Measurements from ENCODE around the gene SLC33A1. TPM values are rescaled to one million over a fixed set of nuclear protein-coding genes. Genes with fewer than 3 reads are reported as not detected.
"Not testable (repeated sequence)": the region's sequence is repeated elsewhere in the genome, so short reads cannot be mapped to it uniquely, and the experiment has no call there.

Gene SLC33A1
- polyA plus RNA-seq, 1 donor from 2014 or later, result 16.1 TPM

DNA sequence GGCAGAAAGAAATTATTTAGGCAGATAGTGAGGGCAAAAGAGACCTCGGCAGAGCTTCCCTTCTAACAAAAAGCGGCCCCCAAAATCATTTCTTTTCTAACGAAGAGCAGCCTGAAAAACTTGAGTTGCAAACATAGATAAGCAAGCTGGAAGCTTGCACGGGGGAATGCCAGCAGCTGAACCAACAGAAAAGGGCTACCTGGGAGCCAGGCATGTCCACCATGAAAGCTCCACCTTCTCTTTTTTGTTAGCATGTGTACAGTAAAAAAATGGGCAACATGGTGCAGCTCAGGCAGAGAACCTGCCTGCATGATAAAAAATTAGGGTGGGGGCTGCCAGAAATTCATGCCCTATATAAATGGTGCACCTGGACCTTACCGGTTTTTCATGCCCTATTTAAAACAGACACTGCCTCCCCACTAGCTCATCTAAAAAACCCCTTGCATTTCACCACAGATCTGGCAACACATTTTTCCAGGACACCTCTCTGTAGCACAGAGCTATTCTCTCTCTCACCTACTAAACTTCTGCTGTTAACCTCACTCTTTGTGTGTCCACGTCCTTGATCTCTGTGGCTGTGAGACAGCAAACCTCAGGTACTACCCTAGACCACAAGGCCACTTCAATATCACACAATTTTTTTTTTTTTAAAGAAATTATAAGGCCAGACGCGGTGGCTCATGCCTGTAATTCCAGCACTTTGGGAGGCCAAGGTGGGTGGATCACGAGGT is 18.7 kb downstream of the SLC33A1 start (continued):
- TF ChIP-seq EP300 (conservative IDR thresholded peaks at IDR 0.05; ENCODE audit: poor library complexity, severe bottlenecking) (no peak), TAF1 (IDR thresholded peaks at IDR 0.05; ENCODE audit: low read depth) (no peak), EZH2 (IDR thresholded peaks at IDR 0.05; ENCODE audit: borderline replicate concordance, insufficient read depth, low read length, poor library complexity, severe bottlenecking) (no peak), RAD21 (conservative IDR thresholded peaks at IDR 0.05) (no peak)

DNA sequence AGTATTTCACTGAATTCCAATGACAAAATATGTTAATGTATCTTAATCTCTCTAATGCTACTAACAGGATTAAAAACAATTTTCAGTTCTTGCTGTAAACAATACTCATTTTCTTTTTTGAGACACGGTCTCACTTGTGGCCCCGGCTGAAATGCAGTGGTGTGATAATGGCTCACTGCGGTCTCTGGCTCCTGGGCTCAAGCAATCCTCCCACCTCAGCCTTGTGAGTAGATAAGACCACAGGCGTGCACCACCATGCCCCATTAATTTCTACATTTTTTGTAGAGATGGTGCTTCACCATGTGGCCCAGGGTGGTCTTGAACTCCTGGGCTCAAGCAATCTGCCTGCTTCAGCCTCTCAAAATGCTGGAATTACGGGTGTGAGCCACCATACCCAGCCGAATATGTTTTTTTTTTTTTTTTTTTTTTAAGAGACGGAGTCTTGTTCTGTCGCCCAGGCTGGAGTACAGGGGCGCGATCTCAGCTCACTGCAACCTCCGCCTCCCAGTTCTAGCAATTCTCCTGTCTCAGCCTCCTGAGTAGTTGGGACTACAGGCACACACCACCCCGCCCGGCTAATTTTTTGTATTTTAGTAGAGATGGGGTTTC is 25.6 kb downstream of the SLC33A1 start:
- not testable (repeated sequence) for H3K9me2 ChIP-seq (ENCODE audit: insufficient read depth, low read length); H3K79me2 ChIP-seq (replicated peaks; ENCODE audit: insufficient read depth, low read length); H3K9ac ChIP-seq (ENCODE audit: low read length); H3K27me3 ChIP-seq (ENCODE audit: insufficient read depth, low read depth, low read length); H4K20me1 ChIP-seq (ENCODE audit: insufficient read depth); H3K4me3 ChIP-seq (ENCODE audit: low read length); H3K27ac ChIP-seq (ENCODE audit: low read length); H2AFZ ChIP-seq (ENCODE audit: low read depth, low read length); H3K9me3 ChIP-seq (ENCODE audit: low read length); H3K36me3 ChIP-seq (ENCODE audit: insufficient read depth, low read length); H3F3A ChIP-seq (ENCODE audit: insufficient read depth, low read length, poor library complexity, severe bottlenecking); H3K4me2 ChIP-seq (ENCODE audit: low read length)

DNA sequence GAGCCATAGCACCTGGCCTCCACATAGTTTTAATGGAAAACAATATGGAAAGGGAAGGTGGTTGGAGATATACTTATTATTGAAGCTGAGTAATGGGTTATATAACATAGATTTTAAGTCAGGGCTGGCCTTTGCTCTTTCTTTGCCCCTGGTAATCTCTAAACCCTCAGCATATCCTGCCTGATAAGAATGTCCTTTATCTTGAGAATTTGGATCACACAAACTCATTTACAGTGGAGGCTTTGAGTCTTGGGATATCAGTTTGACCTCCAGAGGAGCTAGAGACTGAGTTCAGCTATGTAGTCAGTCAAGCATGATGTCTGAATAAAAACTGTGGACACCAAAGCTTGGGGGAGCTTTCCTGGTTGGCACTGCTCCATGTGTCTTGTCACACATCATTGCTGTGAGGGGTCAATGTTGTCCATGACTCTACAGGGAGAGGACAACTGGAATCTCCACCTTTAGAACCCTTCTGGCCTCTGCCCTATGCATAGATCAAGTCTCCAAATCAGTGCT is 39.1 kb downstream of the SLC33A1 start:
- Histone ChIP-seq H3K4me3 (ENCODE audit: low read length) (no peak overlapping the region), H3K9me3 (ENCODE audit: low read length) (no peaks in the 10 kb centered on the region), H3F3A (ENCODE audit: insufficient read depth, low read length, poor library complexity, severe bottlenecking) (no peaks in the 10 kb centered on the region), H4K20me1 (ENCODE audit: insufficient read depth) (no peaks in the 10 kb centered on the region), H3K79me2 (replicated peaks; ENCODE audit: insufficient read depth, low read length) (no peaks in the 10 kb centered on the region), H3K36me3 (ENCODE audit: insufficient read depth, low read length) (no peaks in the 10 kb centered on the region), H2AFZ (ENCODE audit: low read depth, low read length) (no peak overlapping the region), H3K9me2 (ENCODE audit: insufficient read depth, low read length) (no peaks in the 10 kb centered on the region), H3K9ac (ENCODE audit: low read length) (no peak overlapping the region), H3K27me3 (ENCODE audit: insufficient read depth, low read depth, low read length) (no peaks in the 10 kb centered on the region), H3K4me2 (ENCODE audit: low read length) (no peak overlapping the region), H3K27ac (ENCODE audit: low read length) (no peak overlapping the region)
- no peak for TF ChIP-seq SMC3 (conservative IDR thresholded peaks at IDR 0.05; ENCODE audit: poor library complexity)
- TF ChIP-seq EZH2 (IDR thresholded peaks at IDR 0.05; ENCODE audit: borderline replicate concordance, insufficient read depth, low read length, poor library complexity, severe bottlenecking), result no peak

DNA sequence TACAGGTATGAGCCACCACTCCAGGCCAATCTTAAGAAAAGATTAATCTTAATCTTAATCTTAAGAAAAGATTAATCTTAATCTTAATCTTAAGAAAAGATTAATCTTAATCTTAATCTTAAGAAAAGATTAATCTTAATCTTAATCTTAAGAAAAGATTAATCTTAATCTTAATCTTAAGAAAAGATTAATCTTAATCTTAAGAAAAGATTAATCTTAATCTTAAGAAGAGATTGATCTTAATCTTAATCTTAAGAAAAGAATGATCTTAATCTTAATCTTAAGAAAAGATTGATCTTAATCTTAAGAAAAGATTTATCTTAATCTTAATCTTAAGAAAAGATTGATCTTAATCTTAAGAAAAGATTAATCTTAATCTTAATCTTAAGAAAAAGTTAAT is 41.0 kb downstream of the SLC33A1 start:
- not testable (repeated sequence) for H3K9me3 ChIP-seq (ENCODE audit: low read length); H3K79me2 ChIP-seq (replicated peaks; ENCODE audit: insufficient read depth, low read length)

GRCh38 chr3:155809181-155809580 is 45.0 kb downstream of the SLC33A1 start:
- no peak overlapping the region for H3K9ac ChIP-seq (ENCODE audit: low read length)
- H3K4me3 ChIP-seq (ENCODE audit: low read length), result no peak overlapping the region
- H3K27me3 ChIP-seq (ENCODE audit: insufficient read depth, low read depth, low read length), result no peaks in the 10 kb centered on the region
- H3K9me2 ChIP-seq (ENCODE audit: insufficient read depth, low read length), result no peaks in the 10 kb centered on the region
- no peaks in the 10 kb centered on the region for H3K36me3 ChIP-seq (ENCODE audit: insufficient read depth, low read length)
- no peak overlapping the region for H2AFZ ChIP-seq (ENCODE audit: low read depth, low read length)
- H3K4me2 ChIP-seq (ENCODE audit: low read length), result no peak overlapping the region
- no peak for TF ChIP-seq MXI1 (conservative IDR thresholded peaks at IDR 0.05; ENCODE audit: poor library complexity, severe bottlenecking)
- TF ChIP-seq, protein P1, sequence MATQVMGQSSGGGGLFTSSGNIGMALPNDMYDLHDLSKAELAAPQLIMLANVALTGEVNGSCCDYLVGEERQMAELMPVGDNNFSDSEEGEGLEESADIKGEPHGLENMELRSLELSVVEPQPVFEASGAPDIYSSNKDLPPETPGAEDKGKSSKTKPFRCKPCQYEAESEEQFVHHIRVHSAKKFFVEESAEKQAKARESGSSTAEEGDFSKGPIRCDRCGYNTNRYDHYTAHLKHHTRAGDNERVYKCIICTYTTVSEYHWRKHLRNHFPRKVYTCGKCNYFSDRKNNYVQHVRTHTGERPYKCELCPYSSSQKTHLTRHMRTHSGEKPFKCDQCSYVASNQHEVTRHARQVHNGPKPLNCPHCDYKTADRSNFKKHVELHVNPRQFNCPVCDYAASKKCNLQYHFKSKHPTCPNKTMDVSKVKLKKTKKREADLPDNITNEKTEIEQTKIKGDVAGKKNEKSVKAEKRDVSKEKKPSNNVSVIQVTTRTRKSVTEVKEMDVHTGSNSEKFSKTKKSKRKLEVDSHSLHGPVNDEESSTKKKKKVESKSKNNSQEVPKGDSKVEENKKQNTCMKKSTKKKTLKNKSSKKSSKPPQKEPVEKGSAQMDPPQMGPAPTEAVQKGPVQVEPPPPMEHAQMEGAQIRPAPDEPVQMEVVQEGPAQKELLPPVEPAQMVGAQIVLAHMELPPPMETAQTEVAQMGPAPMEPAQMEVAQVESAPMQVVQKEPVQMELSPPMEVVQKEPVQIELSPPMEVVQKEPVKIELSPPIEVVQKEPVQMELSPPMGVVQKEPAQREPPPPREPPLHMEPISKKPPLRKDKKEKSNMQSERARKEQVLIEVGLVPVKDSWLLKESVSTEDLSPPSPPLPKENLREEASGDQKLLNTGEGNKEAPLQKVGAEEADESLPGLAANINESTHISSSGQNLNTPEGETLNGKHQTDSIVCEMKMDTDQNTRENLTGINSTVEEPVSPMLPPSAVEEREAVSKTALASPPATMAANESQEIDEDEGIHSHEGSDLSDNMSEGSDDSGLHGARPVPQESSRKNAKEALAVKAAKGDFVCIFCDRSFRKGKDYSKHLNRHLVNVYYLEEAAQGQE (IDR thresholded peaks at IDR 0.05; ENCODE audit: borderline replicate concordance), result no peak
- no peak for TF ChIP-seq EP300 (conservative IDR thresholded peaks at IDR 0.05; ENCODE audit: poor library complexity, severe bottlenecking)
- no peak for TF ChIP-seq POLR2AphosphoS5 (IDR thresholded peaks at IDR 0.05)
- no peak for TF ChIP-seq SMC3 (conservative IDR thresholded peaks at IDR 0.05; ENCODE audit: poor library complexity)
- TF ChIP-seq EZH2 (IDR thresholded peaks at IDR 0.05; ENCODE audit: borderline replicate concordance, insufficient read depth, low read length, poor library complexity, severe bottlenecking), result no peak
- TF ChIP-seq RAD21 (conservative IDR thresholded peaks at IDR 0.05), result no peak
- TF ChIP-seq CTCF (IDR thresholded peaks at IDR 0.05; ENCODE audit: poor library complexity, severe bottlenecking), result no peak
- no peak for TF ChIP-seq TAF1 (IDR thresholded peaks at IDR 0.05; ENCODE audit: low read depth)
- H4K20me1 ChIP-seq (ENCODE audit: insufficient read depth), result no peaks in the 10 kb centered on the region
- no peak overlapping the region for H3K27ac ChIP-seq (ENCODE audit: low read length)
- no peaks in the 10 kb centered on the region for H3K79me2 ChIP-seq (replicated peaks; ENCODE audit: insufficient read depth, low read length)
- no peaks in the 10 kb centered on the region for H3F3A ChIP-seq (ENCODE audit: insufficient read depth, low read length, poor library complexity, severe bottlenecking)
- no peaks in the 10 kb centered on the region for H3K9me3 ChIP-seq (ENCODE audit: low read length)

More for the DNA sequence above, 41.0 kb downstream of the SLC33A1 start:
- not testable (repeated sequence) for H3K4me2 ChIP-seq (ENCODE audit: low read length); H3K27me3 ChIP-seq (ENCODE audit: insufficient read depth, low read depth, low read length); H3K4me3 ChIP-seq (ENCODE audit: low read length); H3K9me2 ChIP-seq (ENCODE audit: insufficient read depth, low read length); H2AFZ ChIP-seq (ENCODE audit: low read depth, low read length); H3F3A ChIP-seq (ENCODE audit: insufficient read depth, low read length, poor library complexity, severe bottlenecking); H3K9ac ChIP-seq (ENCODE audit: low read length); H4K20me1 ChIP-seq (ENCODE audit: insufficient read depth); H3K27ac ChIP-seq (ENCODE audit: low read length); H3K36me3 ChIP-seq (ENCODE audit: insufficient read depth, low read length)

All from neural cell (in vitro differentiated cells).